ENCODE data around the gene MAP7.
"Not testable (repeated sequence)": the region's sequence is repeated elsewhere in the genome, so short reads cannot be mapped to it uniquely, and the experiment has no call there.

The MAP7 gene

GRCh38 chr6:136387316-136387715 lies 162.9 kb downstream of the MAP7 start:
- DNase-seq (ENCODE audit: low read depth in 2 of 2) = no peak

GRCh38 chr6:136383268-136383937 lies 166.8 kb downstream of the MAP7 start:
- DNase-seq (ENCODE audit: low read depth in 2 of 2) = no peak

GRCh38 chr6:136382676-136383252 lies 167.5 kb downstream of the MAP7 start:
- DNase-seq (ENCODE audit: low read depth in 2 of 2) = no peak

GRCh38 chr6:136378888-136379287 lies 171.3 kb downstream of the MAP7 start:
- DNase-seq (ENCODE audit: low read depth in 2 of 2) = no peak

- DNase-seq (ENCODE audit: low read depth in 2 of 2) = not testable (repeated sequence)
These were observed 174.4 kb downstream of the MAP7 start for GRCh38 chr6:136375836-136376235.

GRCh38 chr6:136371959-136372358 lies 178.3 kb downstream of the MAP7 start:
- DNase-seq (ENCODE audit: low read depth in 2 of 2) = no peak

- DNase-seq (ENCODE audit: low read depth in 2 of 2) = no peak
These were observed 179.1 kb downstream of the MAP7 start for GRCh38 chr6:136370988-136371728.

GRCh38 chr6:136365776-136366354 lies 184.4 kb downstream of the MAP7 start:
- DNase-seq (ENCODE audit: low read depth in 2 of 2) = no peak

GRCh38 chr6:136362421-136363356 lies 187.5 kb downstream of the MAP7 start:
- DNase-seq (ENCODE audit: low read depth in 2 of 2) = no peak

GRCh38 chr6:136361787-136362186 lies 188.4 kb downstream of the MAP7 start:
- no peak for DNase-seq (ENCODE audit: low read depth in 2 of 2)

GRCh38 chr6:136360783-136361182 lies 189.4 kb downstream of the MAP7 start:
- no peak for DNase-seq (ENCODE audit: low read depth in 2 of 2)

GRCh38 chr6:136359851-136360250 lies 190.4 kb downstream of the MAP7 start:
- DNase-seq (ENCODE audit: low read depth in 2 of 2) = no peak

- DNase-seq (ENCODE audit: low read depth in 2 of 2) = no peak
These were observed 198.6 kb downstream of the MAP7 start for GRCh38 chr6:136351518-136352110.

GRCh38 chr6:136350914-136351313 lies 199.3 kb downstream of the MAP7 start:
- DNase-seq (ENCODE audit: low read depth in 2 of 2) = no peak

GRCh38 chr6:136347847-136348246 lies 202.4 kb downstream of the MAP7 start:
- DNase-seq (ENCODE audit: low read depth in 2 of 2) = peak in 1 of 2 experiments; percentile 5

GRCh38 chr6:136345145-136345544 lies 205.1 kb downstream of the MAP7 start:
- no peak for DNase-seq (ENCODE audit: low read depth in 2 of 2)

- peak; percentile 90 to 91 for DNase-seq (ENCODE audit: low read depth in 2 of 2)
These were observed 205.8 kb downstream of the MAP7 start for GRCh38 chr6:136344420-136344819.

GRCh38 chr6:136343700-136344099 lies 206.5 kb downstream of the MAP7 start:
- no peak for DNase-seq (ENCODE audit: low read depth in 2 of 2)

- no peak for DNase-seq (ENCODE audit: low read depth in 2 of 2)
These were observed 206.9 kb downstream of the MAP7 start for GRCh38 chr6:136343275-136343674.

- no peak for DNase-seq (ENCODE audit: low read depth in 2 of 2)
These were observed 208.3 kb downstream of the MAP7 start for GRCh38 chr6:136341967-136342366.

GRCh38 chr6:136341367-136341766 lies 208.9 kb downstream of the MAP7 start:
- DNase-seq (ENCODE audit: low read depth in 2 of 2) = no peak

Data from fibroblast of skin of left quadriceps (primary cell).